HG02798 (cell line): ENCODE data around the gene SV2B.
"Not testable (repeated sequence)": the region's sequence is repeated elsewhere in the genome, so short reads cannot be mapped to it uniquely, and the experiment has no call there.

Experiments used
- ATAC-seq: cut with Tn5 transposase; IDR thresholded peaks from one replicate; pipeline ENCODE4 v1.9.1; 2021; ENCODE audit warnings: mild to moderate bottlenecking; ENCODE audit not compliant: unreplicated experiment, poor library complexity

The SV2B gene

GRCh38 chr15:91298101-91298500 lies 198.0 kb downstream of the SV2B start:
- ATAC-seq, result no peak

- no peak for ATAC-seq
Measured at GRCh38 chr15:91302588-91303439, 202.8 kb downstream of the SV2B start.

- no peak for ATAC-seq
Measured at GRCh38 chr15:91304210-91304609, 204.2 kb downstream of the SV2B start.

- no peak for ATAC-seq
Measured at GRCh38 chr15:91304786-91305185, 204.7 kb downstream of the SV2B start.

- no peak for ATAC-seq
Measured at GRCh38 chr15:91306144-91306543, 206.1 kb downstream of the SV2B start.

- no peak for ATAC-seq
Measured at GRCh38 chr15:91307601-91308000, 207.5 kb downstream of the SV2B start.

- no peak for ATAC-seq
Measured at GRCh38 chr15:91308199-91308598, 208.1 kb downstream of the SV2B start.

- no peak for ATAC-seq
Measured at GRCh38 chr15:91308855-91309254, 208.8 kb downstream of the SV2B start.

- no peak for ATAC-seq
Measured at GRCh38 chr15:91311986-91312385, 211.9 kb downstream of the SV2B start.

GRCh38 chr15:91316126-91316525 lies 216.1 kb downstream of the SV2B start:
- ATAC-seq, result no peak

GRCh38 chr15:91318516-91318915 lies 218.5 kb downstream of the SV2B start:
- no peak for ATAC-seq

GRCh38 chr15:91318931-91319330 lies 218.9 kb downstream of the SV2B start:
- no peak for ATAC-seq

- ATAC-seq, result no peak
Measured at GRCh38 chr15:91319371-91320059, 219.5 kb downstream of the SV2B start.

- ATAC-seq, result no peak
Measured at GRCh38 chr15:91320101-91320500, 220.0 kb downstream of the SV2B start.

- no peak for ATAC-seq
Measured at GRCh38 chr15:91329914-91330313, 229.9 kb downstream of the SV2B start.

GRCh38 chr15:91331581-91331980 lies 231.5 kb downstream of the SV2B start:
- ATAC-seq, result no peak

- no peak for ATAC-seq
Measured at GRCh38 chr15:91335702-91336101, 235.6 kb downstream of the SV2B start.

- no peak for ATAC-seq
Measured at GRCh38 chr15:91336687-91337086, 236.6 kb downstream of the SV2B start.

- ATAC-seq, result no peak
Measured at GRCh38 chr15:91338766-91339165, 238.7 kb downstream of the SV2B start.

GRCh38 chr15:91342097-91342496 lies 242.0 kb downstream of the SV2B start:
- no peak for ATAC-seq

- ATAC-seq, result not testable (repeated sequence)
Measured at GRCh38 chr15:91344912-91345311, 244.9 kb downstream of the SV2B start.

- no peak for ATAC-seq
Measured at GRCh38 chr15:91345736-91346135, 245.7 kb downstream of the SV2B start.
